SK-N-SH treated with all-trans-retinoic acid at 6 μM for 48 hours (cell line): Measurements from ENCODE around the gene UBE2E1.
A peak's percentile ranks its signal among the peaks of the same experiment; 100 is the strongest.

Source experiments
- ATAC-seq: fragments of 200-7000 bp; cut with Tn5 transposase; 3 replicates; pipeline ENCODE4 v1.9.1; 2020; ENCODE audit warnings: mild to moderate bottlenecking, moderate library complexity
- ARNTL ChIP-seq: fragments of 450-650 bp; formaldehyde crosslinking; IDR thresholded peaks from 2 replicates; pipeline ENCODE4 v1.5.0; 2020; ENCODE audit warnings: low read depth, mild to moderate bottlenecking, moderate library complexity, borderline replicate concordance
- BACH2 ChIP-seq: fragments of 250-450 bp; sonication (Bioruptor Pico); IDR thresholded peaks from 2 replicates; pipeline ENCODE4 v1.9.0; 2021; ENCODE audit warnings: mild to moderate bottlenecking, borderline replicate concordance
- CREB5 ChIP-seq: fragments of 250-450 bp; sonication (Bioruptor Pico); IDR thresholded peaks from 2 replicates; pipeline ENCODE4 v1.5.1; 2020; ENCODE audit warnings: low read depth, mild to moderate bottlenecking, moderate library complexity
- CSDC2 ChIP-seq: fragments of 250-450 bp; sonication (Bioruptor Pico); IDR thresholded peaks from 2 replicates; pipeline ENCODE4 v1.5.0; 2020; ENCODE audit warnings: mild to moderate bottlenecking, moderate library complexity
- CSRNP3 ChIP-seq: fragments of 250-450 bp; sonication (Bioruptor Pico); IDR thresholded peaks from 2 replicates; pipeline ENCODE4 v1.5.1; 2021; ENCODE audit warnings: mild to moderate bottlenecking, moderate library complexity
- ESRRG ChIP-seq: fragments of 250-450 bp; sonication (Bioruptor Pico); IDR thresholded peaks from 2 replicates; pipeline ENCODE4 v1.6.1; 2021; ENCODE audit warnings: mild to moderate bottlenecking
- ISL1 ChIP-seq: fragments of 250-450 bp; sonication (Bioruptor Pico); IDR thresholded peaks from 2 replicates; pipeline ENCODE4 v2.1.2; 2022; ENCODE audit warnings: mild to moderate bottlenecking, moderate library complexity
- OSR1 ChIP-seq: fragments of 250-450 bp; sonication (Bioruptor Pico); IDR thresholded peaks from 2 replicates; pipeline ENCODE4 v1.8.0; 2022; ENCODE audit warnings: moderate library complexity, mild to moderate bottlenecking, inconsistent platforms
- POU6F1 ChIP-seq: fragments of 250-450 bp; sonication (Bioruptor Pico); IDR thresholded peaks from 2 replicates; pipeline ENCODE4 v1.8.0; 2021; ENCODE audit warnings: low read depth, mild to moderate bottlenecking, moderate library complexity, borderline replicate concordance
- PPARA ChIP-seq: fragments of 250-450 bp; sonication (Bioruptor Pico); IDR thresholded peaks from 2 replicates; pipeline ENCODE4 v1.5.0; 2020; ENCODE audit warnings: mild to moderate bottlenecking, borderline replicate concordance
- RARB ChIP-seq: fragments of 250-450 bp; sonication (Bioruptor Pico); IDR thresholded peaks from 2 replicates; pipeline ENCODE4 v1.8.0; 2021; ENCODE audit warnings: mild to moderate bottlenecking, moderate library complexity
- SNAI2 ChIP-seq: fragments of 250-450 bp; sonication (Bioruptor Pico); IDR thresholded peaks from 2 replicates; pipeline ENCODE4 v1.5.0; 2020; ENCODE audit warnings: mild to moderate bottlenecking, moderate library complexity
- TCF4 ChIP-seq: fragments of 250-450 bp; sonication (Bioruptor Pico); IDR thresholded peaks from 2 replicates; pipeline ENCODE4 v1.8.0; 2021; ENCODE audit warnings: mild to moderate bottlenecking, moderate library complexity, borderline replicate concordance
- TOX ChIP-seq: fragments of 250-450 bp; sonication (Bioruptor Pico); IDR thresholded peaks from 2 replicates; pipeline ENCODE4 v1.8.0; 2021; ENCODE audit warnings: mild to moderate bottlenecking, moderate library complexity, borderline replicate concordance
- TSHZ2 ChIP-seq: fragments of 250-450 bp; sonication (Bioruptor Pico); IDR thresholded peaks from 2 replicates; pipeline ENCODE4 v1.5.0; 2020; ENCODE audit warnings: mild to moderate bottlenecking, moderate library complexity
- ZC3H10 ChIP-seq: fragments of 250-450 bp; sonication (Bioruptor Pico); IDR thresholded peaks from 2 replicates; pipeline ENCODE4 v1.5.1; 2021; ENCODE audit warnings: mild to moderate bottlenecking, moderate library complexity
- ZFP30 ChIP-seq: fragments of 450-650 bp; formaldehyde crosslinking; IDR thresholded peaks from 2 replicates; pipeline ENCODE4 v1.5.0; 2022; ENCODE audit warnings: mild to moderate bottlenecking, moderate library complexity
- ZNF565 ChIP-seq: fragments of 450-650 bp; formaldehyde crosslinking; conservative IDR thresholded peaks from 2 replicates; pipeline ENCODE4 v1.5.0; 2020; ENCODE audit warnings: low read depth, mild to moderate bottlenecking, moderate library complexity
- ZNF70 ChIP-seq: fragments of 450-650 bp; formaldehyde crosslinking; IDR thresholded peaks from 2 replicates; pipeline ENCODE4 v1.5.0; 2020; ENCODE audit warnings: mild to moderate bottlenecking, moderate library complexity
- ZNF8 ChIP-seq: fragments of 450-650 bp; formaldehyde crosslinking; IDR thresholded peaks from 2 replicates; pipeline ENCODE4 v1.5.0; 2020; ENCODE audit warnings: mild to moderate bottlenecking, moderate library complexity

Gene UBE2E1

GRCh38 chr3:23913182-23913581 lies 107.4 kb downstream of the UBE2E1 start:
- ATAC-seq, result no peak
- TF ChIP-seq ISL1, result peak; percentile 31; the same call in 1 of the 2 replicates
- TF ChIP-seq CSRNP3 (CRISPR knock-in tag), result no peak
- no peak for TF ChIP-seq ZC3H10 (CRISPR knock-in tag)
- no peak for TF ChIP-seq POU6F1 (CRISPR knock-in tag)
- no peak; the same call in 1 of the 2 replicates for TF ChIP-seq TSHZ2 (CRISPR knock-in tag)
- no peak for TF ChIP-seq ZFP30 (CRISPR knock-in tag)
- no peak for TF ChIP-seq ZNF8 (CRISPR knock-in tag)
- no peak for TF ChIP-seq OSR1 (CRISPR knock-in tag)
- TF ChIP-seq TOX (CRISPR knock-in tag), result no peak
- TF ChIP-seq ESRRG (CRISPR knock-in tag), result no peak
- peak; percentile 55; the same call in 1 of the 2 replicates for TF ChIP-seq TCF4 (CRISPR knock-in tag)
- no peak for TF ChIP-seq CREB5

- no peak for TF ChIP-seq ZC3H10 (CRISPR knock-in tag)
- ATAC-seq, result no peak
These were observed 108.4 kb downstream of the UBE2E1 start for GRCh38 chr3:23913873-23914743.

GRCh38 chr3:23915537-23916108 lies 109.9 kb downstream of the UBE2E1 start:
- TF ChIP-seq ZNF565 (CRISPR knock-in tag) (no peak), CSDC2 (CRISPR knock-in tag) (no peak), ARNTL (CRISPR knock-in tag) (no peak), ZFP30 (CRISPR knock-in tag) (no peak), ZC3H10 (CRISPR knock-in tag) (no peak), CREB5 (no peak), ZNF70 (CRISPR knock-in tag) (no peak), ISL1 (no peak), ZNF8 (CRISPR knock-in tag) (no peak), SNAI2 (no peak), BACH2 (no peak), RARB (CRISPR knock-in tag) (no peak), TOX (CRISPR knock-in tag) (no peak), PPARA (CRISPR knock-in tag) (no peak)

More at GRCh38 chr3:23915537-23916108, 109.9 kb downstream of the UBE2E1 start:
- peak; percentile 6 for ATAC-seq
